Sigmoid colon (tissue), 4 donors: ENCODE results near the gene CALHM3.

Experiments used
- POLR2AphosphoS5 ChIP-seq, 4 donors: sonication (generic); formaldehyde crosslinking; IDR thresholded peaks; one replicate each; pipeline ENCODE4 v1.6.1; 2017; ENCODE audit warnings: antibody characterized with exemption in 4 of 4
- TF ChIP-seq, protein P1 (sequence below), 4 experiments: fragments of 450-650 bp in 3 of 4; fragments of 200-600 bp in 1 of 4; IDR thresholded peaks; one replicate each; pipeline ENCODE4 v1.5.1; 2016 to 2019; ENCODE audit warnings: antibody characterized with exemption in 4 of 4, mild to moderate bottlenecking in 3 of 4, moderate library complexity in 2 of 4

DNA sequence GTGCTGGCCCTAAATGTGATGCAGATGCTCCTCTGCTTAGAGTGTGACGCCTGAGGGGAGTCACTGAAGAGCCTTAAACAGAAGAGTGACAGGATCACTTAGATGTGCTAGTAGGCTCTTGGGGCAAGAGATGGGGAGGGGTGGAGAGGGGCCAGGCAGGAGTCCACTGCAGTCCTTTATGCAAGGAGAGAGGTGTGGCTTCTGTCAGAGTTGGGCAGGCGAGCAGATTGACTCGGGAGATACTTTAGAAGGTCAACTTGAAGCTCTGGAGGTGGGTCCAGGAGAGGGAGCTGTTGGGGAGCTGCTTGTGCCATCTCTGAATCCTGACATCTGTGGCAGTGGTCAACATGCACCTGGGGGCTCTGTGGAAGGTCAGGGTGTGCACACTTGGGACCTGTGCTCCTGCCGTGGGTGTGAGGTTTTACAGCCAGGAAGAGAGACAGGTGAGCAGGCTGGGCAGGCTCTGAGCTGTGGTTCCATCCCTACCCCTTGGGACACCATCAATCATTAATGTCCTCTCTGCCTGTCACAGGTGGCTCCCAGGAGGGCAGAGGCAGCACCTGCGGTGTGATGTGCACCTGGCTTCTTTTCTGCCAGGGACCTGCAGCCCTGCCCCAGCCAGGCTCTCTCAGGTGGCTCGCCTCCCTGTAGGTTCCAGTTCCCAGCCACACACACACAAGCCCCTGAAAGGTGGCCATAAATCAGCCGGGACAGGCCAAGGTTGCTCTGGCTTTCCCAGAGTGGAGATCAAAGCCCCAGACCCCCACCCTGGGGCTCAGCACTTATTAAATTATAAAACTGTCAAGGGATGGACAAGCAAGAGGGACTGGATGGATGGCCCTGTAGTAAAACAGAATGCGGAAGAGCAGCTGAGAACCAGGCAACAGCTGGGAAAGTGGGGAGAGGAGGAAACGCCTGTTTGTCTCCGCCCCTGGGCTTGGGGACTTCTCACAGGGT is 28.5 kb upstream of the CALHM3 start:
- TF ChIP-seq, protein P1, sequence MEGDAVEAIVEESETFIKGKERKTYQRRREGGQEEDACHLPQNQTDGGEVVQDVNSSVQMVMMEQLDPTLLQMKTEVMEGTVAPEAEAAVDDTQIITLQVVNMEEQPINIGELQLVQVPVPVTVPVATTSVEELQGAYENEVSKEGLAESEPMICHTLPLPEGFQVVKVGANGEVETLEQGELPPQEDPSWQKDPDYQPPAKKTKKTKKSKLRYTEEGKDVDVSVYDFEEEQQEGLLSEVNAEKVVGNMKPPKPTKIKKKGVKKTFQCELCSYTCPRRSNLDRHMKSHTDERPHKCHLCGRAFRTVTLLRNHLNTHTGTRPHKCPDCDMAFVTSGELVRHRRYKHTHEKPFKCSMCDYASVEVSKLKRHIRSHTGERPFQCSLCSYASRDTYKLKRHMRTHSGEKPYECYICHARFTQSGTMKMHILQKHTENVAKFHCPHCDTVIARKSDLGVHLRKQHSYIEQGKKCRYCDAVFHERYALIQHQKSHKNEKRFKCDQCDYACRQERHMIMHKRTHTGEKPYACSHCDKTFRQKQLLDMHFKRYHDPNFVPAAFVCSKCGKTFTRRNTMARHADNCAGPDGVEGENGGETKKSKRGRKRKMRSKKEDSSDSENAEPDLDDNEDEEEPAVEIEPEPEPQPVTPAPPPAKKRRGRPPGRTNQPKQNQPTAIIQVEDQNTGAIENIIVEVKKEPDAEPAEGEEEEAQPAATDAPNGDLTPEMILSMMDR (IDR thresholded peaks at IDR 0.05): no peak
- no peak for TF ChIP-seq POLR2AphosphoS5 (IDR thresholded peaks at IDR 0.05)
